Activated CD8-positive, alpha-beta T cell treated with anti-CD3 and anti-CD28 coated beads, Interleukin-2, amount 10 ng/mL, durations not matched to agents 7 days and 5 days (primary cell): ENCODE measurements around the gene ABCG1. TPM values are rescaled to one million over a fixed set of nuclear protein-coding genes. Genes with fewer than 3 reads are reported as not detected.
"Not testable (repeated sequence)": the region's sequence is repeated elsewhere in the genome, so short reads cannot be mapped to it uniquely, and the experiment has no call there.

Source experiments
- ATAC-seq: fragments of 150-1000 bp; cut with Tn5 transposase; one replicate; pipeline ENCODE4 v1.10.0; 2021; ENCODE audit warnings: moderate library complexity
- CTCF ChIA-PET: fragments of 350-600 bp; sonication (Branson Sonifier 250); formaldehyde crosslinking; loops from one replicate; lab custom pipeline; 2021; ENCODE audit warnings: antibody characterized with exemption; lab: Charles Lee
- POLR2A ChIA-PET: fragments of 350-600 bp; sonication (Branson Sonifier 250); formaldehyde crosslinking; loops from one replicate; lab custom pipeline; 2021; ENCODE audit warnings: antibody characterized with exemption; lab: Charles Lee
- DNase-seq: peaks from one replicate; pipeline ENCODE4 v3.0.0-alpha.2; 2020
- H3K27ac Mint-ChIP-seq: one replicate; pipeline ENCODE4 v1.8.0; 2021; ENCODE audit warnings: mild to moderate bottlenecking, mixed read lengths
- H3K27me3 Mint-ChIP-seq: one replicate; pipeline ENCODE4 v1.8.0; 2021; ENCODE audit warnings: low read depth, mixed read lengths
- H3K36me3 Mint-ChIP-seq: one replicate; pipeline ENCODE4 v1.8.0; 2021; ENCODE audit warnings: low read depth, mixed read lengths
- H3K4me1 Mint-ChIP-seq: one replicate; pipeline ENCODE4 v1.8.0; 2021; ENCODE audit warnings: low read depth, mixed read lengths
- H3K4me3 Mint-ChIP-seq: one replicate; pipeline ENCODE4 v1.8.0; 2021; ENCODE audit warnings: mild to moderate bottlenecking, mixed read lengths
- H3K9me3 Mint-ChIP-seq: one replicate; pipeline ENCODE4 v1.8.0; 2022; ENCODE audit warnings: mixed read lengths; ENCODE audit not compliant: insufficient read depth
- total RNA-seq, 2 experiments: library from RNA; stranded (reverse); gene quantifications; one replicate each; pipeline ENCODE4 v1.2.3, GENCODE V29; 2021

The ABCG1 gene
- total RNA-seq, 2 experiments from 2014 or later = 6.7 to 8.0 TPM

GRCh38 chr21:42282715-42283114 lies 63.8 kb downstream of the ABCG1 start:
- ChIA-PET POLR2A (no interaction called here), CTCF (interaction anchor here (0.9 kb wide), 1 partner anchor 119 kb away, joined by 3 read pairs; no protein-coding TSS in a partner anchor)
- H3K36me3 Mint-ChIP-seq = no peaks in the 10 kb centered on the region
- peaks cover 14% of the 10 kb centered on the region for H3K4me1 Mint-ChIP-seq
- no peak for ATAC-seq
- no peak overlapping the region for H3K4me3 Mint-ChIP-seq
- DNase-seq = no peak
- no peaks in the 10 kb centered on the region for H3K27me3 Mint-ChIP-seq
- no peak overlapping the region for H3K27ac Mint-ChIP-seq
- no peaks in the 10 kb centered on the region for H3K9me3 Mint-ChIP-seq

GRCh38 chr21:42285569-42286245 lies 66.8 kb downstream of the ABCG1 start:
- POLR2A ChIA-PET = interaction anchor here (0.6 kb wide), 1 partner anchor 23 kb away, joined by 3 read pairs; no protein-coding TSS in a partner anchor
- no peaks in the 10 kb centered on the region for H3K9me3 Mint-ChIP-seq
- ATAC-seq = no peak
- H3K27me3 Mint-ChIP-seq = no peaks in the 10 kb centered on the region
- H3K4me3 Mint-ChIP-seq = no peak overlapping the region
- H3K36me3 Mint-ChIP-seq = peaks cover 6% of the 10 kb centered on the region
- H3K4me1 Mint-ChIP-seq = peaks cover 16% of the 10 kb centered on the region
- CTCF ChIA-PET = interaction anchor here (0.8 to 1.3 kb wide), 4 partner anchors 25 to 164 kb away, joined by 3 to 4 read pairs (median 3); no protein-coding TSS in a partner anchor
- no peak overlapping the region for H3K27ac Mint-ChIP-seq
- DNase-seq = no peak

- Mint-ChIP-seq H3K27me3 (no peaks in the 10 kb centered on the region), H3K27ac (no peak overlapping the region), H3K4me3 (no peak overlapping the region), H3K9me3 (no peaks in the 10 kb centered on the region), H3K36me3 (peaks cover 6% of the 10 kb centered on the region), H3K4me1 (peaks cover 16% of the 10 kb centered on the region)
- CTCF ChIA-PET = no interaction called here
- DNase-seq (no peak), ATAC-seq (no peak)
- POLR2A ChIA-PET = no interaction called here
Measured at GRCh38 chr21:42286416-42286815, 67.5 kb downstream of the ABCG1 start.

- H3K9me3 Mint-ChIP-seq = no peaks in the 10 kb centered on the region
- H3K36me3 Mint-ChIP-seq = peaks cover 6% of the 10 kb centered on the region
- peak overlapping the region; percentile 20 for H3K27ac Mint-ChIP-seq
- DNase-seq (no peak), ATAC-seq (no peak)
- ChIA-PET CTCF (interaction anchor here (1.2 kb wide), 1 partner anchor 123 kb away, joined by 3 read pairs; no protein-coding TSS in a partner anchor), POLR2A (no interaction called here)
- peaks cover 16% of the 10 kb centered on the region for H3K4me1 Mint-ChIP-seq
- no peaks in the 10 kb centered on the region for H3K27me3 Mint-ChIP-seq
- H3K4me3 Mint-ChIP-seq = no peak overlapping the region
Measured at GRCh38 chr21:42287193-42288083, 68.5 kb downstream of the ABCG1 start.

GRCh38 chr21:42288962-42289361 lies 70.0 kb downstream of the ABCG1 start:
- Mint-ChIP-seq H3K27ac (no peak overlapping the region), H3K4me3 (no peak overlapping the region), H3K4me1 (peaks cover 16% of the 10 kb centered on the region), H3K9me3 (no peaks in the 10 kb centered on the region), H3K27me3 (no peaks in the 10 kb centered on the region), H3K36me3 (peaks cover 6% of the 10 kb centered on the region)
- DNase-seq (no peak), ATAC-seq (no peak)
- ChIA-PET CTCF (no interaction called here), POLR2A (no interaction called here)

- Mint-ChIP-seq H3K36me3 (peaks cover 6% of the 10 kb centered on the region), H3K27me3 (no peaks in the 10 kb centered on the region), H3K4me1 (peaks cover 16% of the 10 kb centered on the region), H3K4me3 (no peak overlapping the region), H3K9me3 (no peaks in the 10 kb centered on the region), H3K27ac (no peak overlapping the region)
- CTCF ChIA-PET = interaction anchor here (1.6 kb wide), 1 partner anchor 21 kb away, joined by 9 read pairs; no protein-coding TSS in a partner anchor
- ATAC-seq (no peak), DNase-seq (no peak)
- POLR2A ChIA-PET = no interaction called here
Measured at GRCh38 chr21:42289926-42290325, 71.0 kb downstream of the ABCG1 start.

- Mint-ChIP-seq H3K4me3 (no peak overlapping the region), H3K36me3 (peaks cover 6% of the 10 kb centered on the region), H3K27ac (no peak overlapping the region), H3K27me3 (no peaks in the 10 kb centered on the region), H3K9me3 (no peaks in the 10 kb centered on the region), H3K4me1 (peaks cover 16% of the 10 kb centered on the region)
- ATAC-seq = no peak
- ChIA-PET POLR2A (no interaction called here), CTCF (interaction anchor here (1.6 kb wide), 1 partner anchor 20 kb away, joined by 9 read pairs; no protein-coding TSS in a partner anchor)
- no peak for DNase-seq
Measured at GRCh38 chr21:42290505-42290904, 71.6 kb downstream of the ABCG1 start.

GRCh38 chr21:42291003-42291750 lies 72.2 kb downstream of the ABCG1 start:
- ATAC-seq = peak; percentile 5
- POLR2A ChIA-PET = no interaction called here
- CTCF ChIA-PET = interaction anchor here (1.6 kb wide), 1 partner anchor 19 kb away, joined by 9 read pairs; no protein-coding TSS in a partner anchor

GRCh38 chr21:42291751-42292562 lies 73.0 kb downstream of the ABCG1 start:
- no peaks in the 10 kb centered on the region for H3K9me3 Mint-ChIP-seq
- H3K27ac Mint-ChIP-seq = no peak overlapping the region
- no peaks in the 10 kb centered on the region for H3K27me3 Mint-ChIP-seq
- H3K4me1 Mint-ChIP-seq = peaks cover 2% of the 10 kb centered on the region
- ChIA-PET CTCF (no interaction called here), POLR2A (interaction anchor here (0.5 kb wide), 1 partner anchor 408 kb away, joined by 3 read pairs; no protein-coding TSS in a partner anchor)
- ATAC-seq (peak; percentile 75), DNase-seq (no peak)
- H3K36me3 Mint-ChIP-seq = peaks cover 6% of the 10 kb centered on the region
- no peak overlapping the region for H3K4me3 Mint-ChIP-seq

More at GRCh38 chr21:42291003-42291750, 72.2 kb downstream of the ABCG1 start:
- no peak overlapping the region for H3K4me3 Mint-ChIP-seq
- DNase-seq = no peak
- peaks cover 9% of the 10 kb centered on the region for H3K4me1 Mint-ChIP-seq
- H3K27me3 Mint-ChIP-seq = no peaks in the 10 kb centered on the region
- peaks cover 6% of the 10 kb centered on the region for H3K36me3 Mint-ChIP-seq
- H3K27ac Mint-ChIP-seq = no peak overlapping the region
- H3K9me3 Mint-ChIP-seq = no peaks in the 10 kb centered on the region

GRCh38 chr21:42292563-42293142 lies 73.7 kb downstream of the ABCG1 start:
- DNase-seq, CTCF ChIA-PET, H3K4me1 Mint-ChIP-seq, H3K27me3 Mint-ChIP-seq, H3K36me3 Mint-ChIP-seq, H3K4me3 Mint-ChIP-seq, H3K9me3 Mint-ChIP-seq, ATAC-seq, H3K27ac Mint-ChIP-seq: not testable (repeated sequence)
- POLR2A ChIA-PET = interaction anchor here (0.5 kb wide), 1 partner anchor 407 kb away, joined by 3 read pairs; no protein-coding TSS in a partner anchor
